GM12872 (cell line): ENCODE measurements around the gene CATSPERZ.

Source experiments
- CTCF ChIP-seq: IDR thresholded peaks from 3 replicates; pipeline ENCODE4 v1.5.1; 2011; ENCODE audit warnings: low read depth, mild to moderate bottlenecking, low read length, moderate library complexity; ENCODE audit not compliant: insufficient read depth

Gene CATSPERZ

GRCh38 chr11:64349404-64349803 is 49.2 kb downstream of the CATSPERZ start:
- TF ChIP-seq CTCF, result no peak

- no peak for TF ChIP-seq CTCF
These were observed 51.0 kb downstream of the CATSPERZ start for GRCh38 chr11:64351136-64351631.

- no peak for TF ChIP-seq CTCF
These were observed 52.2 kb downstream of the CATSPERZ start for GRCh38 chr11:64352099-64352994.

GRCh38 chr11:64352995-64353714 is 53.0 kb downstream of the CATSPERZ start:
- TF ChIP-seq CTCF, result no peak

- no peak for TF ChIP-seq CTCF
These were observed 53.8 kb downstream of the CATSPERZ start for GRCh38 chr11:64353715-64354506.
